Measurements from ENCODE around the gene CGREF1.

DNA sequence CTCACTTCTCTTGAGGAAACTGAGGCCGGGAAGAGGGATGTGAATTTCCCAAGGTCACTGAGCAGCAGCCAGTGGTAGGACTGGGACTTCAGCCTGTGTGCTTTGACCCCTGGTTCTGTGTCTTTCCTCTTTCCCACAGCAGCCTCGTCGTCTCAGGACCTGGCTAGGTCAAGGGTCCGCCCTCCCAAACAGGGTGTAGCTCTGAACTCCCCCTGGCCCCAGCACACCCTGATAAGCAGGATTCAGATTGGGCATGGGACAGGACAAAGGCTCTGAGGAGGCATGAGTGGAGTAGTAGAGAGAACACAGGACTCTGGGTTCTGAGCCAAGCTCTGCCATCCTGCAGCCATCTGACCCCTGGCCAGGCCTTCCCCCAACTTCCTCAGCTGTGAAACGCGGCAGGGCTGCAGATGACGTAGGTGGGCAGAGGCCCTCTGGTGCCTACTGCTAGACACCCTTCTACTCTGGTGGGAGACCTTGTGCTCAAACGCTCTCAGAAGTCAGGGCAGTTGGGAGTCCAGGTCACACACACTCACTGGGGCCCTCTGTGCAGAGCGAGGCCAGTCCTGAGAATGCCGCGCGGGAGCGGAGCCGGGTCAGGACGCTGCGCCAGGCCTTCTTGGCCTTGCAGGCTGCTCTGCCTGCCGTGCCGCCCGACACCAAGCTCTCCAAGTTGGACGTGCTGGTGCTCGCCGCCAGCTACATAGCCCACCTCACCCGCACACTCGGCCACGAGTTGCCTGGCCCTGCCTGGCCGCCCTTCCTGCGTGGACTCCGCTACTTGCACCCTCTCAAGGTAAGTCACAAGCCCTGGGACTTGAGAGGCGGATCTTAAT, 30.9 kb upstream of the CGREF1 start:
- TF ChIP-seq, protein P1, sequence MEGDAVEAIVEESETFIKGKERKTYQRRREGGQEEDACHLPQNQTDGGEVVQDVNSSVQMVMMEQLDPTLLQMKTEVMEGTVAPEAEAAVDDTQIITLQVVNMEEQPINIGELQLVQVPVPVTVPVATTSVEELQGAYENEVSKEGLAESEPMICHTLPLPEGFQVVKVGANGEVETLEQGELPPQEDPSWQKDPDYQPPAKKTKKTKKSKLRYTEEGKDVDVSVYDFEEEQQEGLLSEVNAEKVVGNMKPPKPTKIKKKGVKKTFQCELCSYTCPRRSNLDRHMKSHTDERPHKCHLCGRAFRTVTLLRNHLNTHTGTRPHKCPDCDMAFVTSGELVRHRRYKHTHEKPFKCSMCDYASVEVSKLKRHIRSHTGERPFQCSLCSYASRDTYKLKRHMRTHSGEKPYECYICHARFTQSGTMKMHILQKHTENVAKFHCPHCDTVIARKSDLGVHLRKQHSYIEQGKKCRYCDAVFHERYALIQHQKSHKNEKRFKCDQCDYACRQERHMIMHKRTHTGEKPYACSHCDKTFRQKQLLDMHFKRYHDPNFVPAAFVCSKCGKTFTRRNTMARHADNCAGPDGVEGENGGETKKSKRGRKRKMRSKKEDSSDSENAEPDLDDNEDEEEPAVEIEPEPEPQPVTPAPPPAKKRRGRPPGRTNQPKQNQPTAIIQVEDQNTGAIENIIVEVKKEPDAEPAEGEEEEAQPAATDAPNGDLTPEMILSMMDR (IDR thresholded peaks at IDR 0.05; ENCODE audit: borderline replicate concordance, extremely low read depth, low read length, poor library complexity, severe bottlenecking) = no peak
- TF ChIP-seq EZH2 (IDR thresholded peaks at IDR 0.05; ENCODE audit: borderline replicate concordance, low read depth, low read length, severe bottlenecking) = no peak

Data from DND-41 (cell line).